Small intestine (tissue), 4 donors: Measurements from ENCODE around the gene SIGMAR1. TPM values are rescaled to one million over a fixed set of nuclear protein-coding genes. Genes with fewer than 3 reads are reported as not detected.

Experiments used
- polyA plus RNA-seq, 4 donors: library from polyadenylated mRNA; stranded (reverse) in 3 of 4; unstranded in 1 of 4; fragments of 200-250 nt in 3 of 4; fragments of 120-200 nt in 1 of 4; gene quantifications; one replicate each; pipeline versions ENCODE4 v1.2.1 to v1.2.3, GENCODE V29; 2013
- donor health status: healthy with polysubstance abuse.
- donor health status: Bipolar disorder and iron deficiency.
- donor health status: healthy.

Gene SIGMAR1
- polyA plus RNA-seq, 4 donors, result 41.4 to 88.8 (median 68.5) TPM

Other genes starting within 250 kb of the SIGMAR1 start
- 1 to 10 TPM; 2.7 to 9.0 (median 4.5) TPM for gene FAM219A, start 179.2 kb downstream of the SIGMAR1 start, polyA plus RNA-seq
- gene DNAI1, start 179.0 kb downstream of the SIGMAR1 start, polyA plus RNA-seq, result under 1 TPM in 1 of 4 donors, not detected in 3; 0.22 TPM
- gene ENHO, start 114.8 kb downstream of the SIGMAR1 start, polyA plus RNA-seq, result 1 to 10 TPM; 1.8 to 8.9 (median 5.1) TPM
- gene CNTFR, start 48.1 kb downstream of the SIGMAR1 start, polyA plus RNA-seq, result 1 to 10 TPM; 1.1 to 9.3 (median 5.9) TPM
- gene RPP25L, start 25.7 kb downstream of the SIGMAR1 start, polyA plus RNA-seq, result 10 to 100 TPM; 41.2 to 93.7 (median 72.4) TPM
- gene DCTN3, start 17.3 kb downstream of the SIGMAR1 start, polyA plus RNA-seq, result 10 to 100 TPM; 55.7 to 92.9 (median 85.9) TPM
- gene ARID3C, start 8.7 kb downstream of the SIGMAR1 start, polyA plus RNA-seq, result under 1 TPM in 2 of 4 donors, not detected in 2; 0.03 to 0.04 TPM
- 100 to 1,000 TPM in 1 of 4 donors, 10 to 100 TPM in 3; 37.4 to 106 (median 65.2) TPM for gene GALT, start 8.9 kb upstream of the SIGMAR1 start, polyA plus RNA-seq
- gene IL11RA, start 14.4 kb upstream of the SIGMAR1 start, polyA plus RNA-seq, result 10 to 100 TPM; 10.3 to 40.0 (median 25.3) TPM
- gene CCL27, start 24.9 kb upstream of the SIGMAR1 start, polyA plus RNA-seq, result under 1 TPM in 3 of 4 donors, not detected in 1; 0.09 to 0.89 (median 0.24) TPM
- 1 to 10 TPM in 2 of 4 donors, not detected in 2; 5.5 to 7.6 TPM for gene CCL19, start 53.5 kb upstream of the SIGMAR1 start, polyA plus RNA-seq
- 100 to 1,000 TPM in 1 of 4 donors, 10 to 100 TPM in 2, 1 to 10 TPM in 1; 2.2 to 286 (median 26.7) TPM for gene CCL21, start 72.3 kb upstream of the SIGMAR1 start, polyA plus RNA-seq